ENCODE results near the gene CHEK2.
"Not testable (repeated sequence)": the region's sequence is repeated elsewhere in the genome, so short reads cannot be mapped to it uniquely, and the experiment has no call there.

CHEK2 gene

GRCh38 chr22:28769394-28770085 is 27.9 kb upstream of the CHEK2 start:
- TF ChIP-seq, protein P1, sequence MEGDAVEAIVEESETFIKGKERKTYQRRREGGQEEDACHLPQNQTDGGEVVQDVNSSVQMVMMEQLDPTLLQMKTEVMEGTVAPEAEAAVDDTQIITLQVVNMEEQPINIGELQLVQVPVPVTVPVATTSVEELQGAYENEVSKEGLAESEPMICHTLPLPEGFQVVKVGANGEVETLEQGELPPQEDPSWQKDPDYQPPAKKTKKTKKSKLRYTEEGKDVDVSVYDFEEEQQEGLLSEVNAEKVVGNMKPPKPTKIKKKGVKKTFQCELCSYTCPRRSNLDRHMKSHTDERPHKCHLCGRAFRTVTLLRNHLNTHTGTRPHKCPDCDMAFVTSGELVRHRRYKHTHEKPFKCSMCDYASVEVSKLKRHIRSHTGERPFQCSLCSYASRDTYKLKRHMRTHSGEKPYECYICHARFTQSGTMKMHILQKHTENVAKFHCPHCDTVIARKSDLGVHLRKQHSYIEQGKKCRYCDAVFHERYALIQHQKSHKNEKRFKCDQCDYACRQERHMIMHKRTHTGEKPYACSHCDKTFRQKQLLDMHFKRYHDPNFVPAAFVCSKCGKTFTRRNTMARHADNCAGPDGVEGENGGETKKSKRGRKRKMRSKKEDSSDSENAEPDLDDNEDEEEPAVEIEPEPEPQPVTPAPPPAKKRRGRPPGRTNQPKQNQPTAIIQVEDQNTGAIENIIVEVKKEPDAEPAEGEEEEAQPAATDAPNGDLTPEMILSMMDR (IDR thresholded peaks at IDR 0.05), result no peak

DNA sequence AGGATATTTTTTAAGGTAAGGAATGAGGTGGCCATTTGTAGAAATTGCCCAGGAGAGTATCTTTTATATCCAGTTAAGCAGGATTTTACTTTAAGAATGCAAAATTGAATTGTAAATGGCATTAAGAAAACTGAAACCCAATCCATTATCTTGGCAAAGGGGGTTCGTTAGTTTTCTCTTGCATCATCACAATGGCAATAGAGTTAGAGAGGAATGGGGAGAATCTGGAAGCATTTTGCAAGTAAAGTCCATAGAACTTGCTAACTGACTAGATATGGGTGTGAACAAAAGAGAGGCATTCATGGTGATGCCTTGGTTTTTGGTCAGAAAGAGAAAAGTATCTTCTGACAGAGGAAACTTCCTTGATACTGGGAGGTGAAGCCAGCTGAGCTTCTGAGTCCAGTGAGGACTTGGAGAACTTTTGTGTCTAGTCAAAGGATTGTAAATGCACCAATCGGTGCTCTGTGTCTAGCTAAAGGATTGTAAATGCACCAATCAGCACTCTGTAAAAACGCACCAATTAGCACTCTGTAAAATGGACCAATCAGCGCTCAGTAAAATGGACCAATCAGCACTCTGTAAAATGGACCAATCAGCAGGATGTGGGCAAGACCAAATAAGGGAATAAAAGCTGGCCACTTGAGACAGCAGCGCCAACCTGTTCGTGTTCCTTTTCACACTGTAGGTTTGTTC is 27.2 kb upstream of the CHEK2 start:
- TF ChIP-seq, protein P1 (IDR thresholded peaks at IDR 0.05), result no peak
- Histone ChIP-seq H3K27me3 (no peaks in the 10 kb centered on the region), H3K4me3 (ENCODE audit: low read depth in 1 of 2, low read length in 1 of 2) (no peak overlapping the region), H3K4me1 (ENCODE audit: control insufficient read depth in 1 of 2, insufficient read depth in 1 of 2, low read depth in 1 of 2, low read length in 1 of 2) (peaks cover 11 to 12% of the 10 kb centered on the region in 2 experiments), H3K9me3 (no peaks in the 10 kb centered on the region), H3K27ac (no peak overlapping the region), H3K36me3 (no peaks in the 10 kb centered on the region)

More at GRCh38 chr22:28769394-28770085, 27.9 kb upstream of the CHEK2 start:
- H3K4me1 ChIP-seq (ENCODE audit: control insufficient read depth in 1 of 2, insufficient read depth in 1 of 2, low read depth in 1 of 2, low read length in 1 of 2), result peaks cover 12 to 13% of the 10 kb centered on the region in 2 experiments
- no peaks in the 10 kb centered on the region for H3K36me3 ChIP-seq
- no peak overlapping the region for H3K27ac ChIP-seq
- no peak overlapping the region for H3K4me3 ChIP-seq (ENCODE audit: low read depth in 1 of 2, low read length in 1 of 2)
- H3K9me3 ChIP-seq, result no peaks in the 10 kb centered on the region
- H3K27me3 ChIP-seq, result no peaks in the 10 kb centered on the region

DNA sequence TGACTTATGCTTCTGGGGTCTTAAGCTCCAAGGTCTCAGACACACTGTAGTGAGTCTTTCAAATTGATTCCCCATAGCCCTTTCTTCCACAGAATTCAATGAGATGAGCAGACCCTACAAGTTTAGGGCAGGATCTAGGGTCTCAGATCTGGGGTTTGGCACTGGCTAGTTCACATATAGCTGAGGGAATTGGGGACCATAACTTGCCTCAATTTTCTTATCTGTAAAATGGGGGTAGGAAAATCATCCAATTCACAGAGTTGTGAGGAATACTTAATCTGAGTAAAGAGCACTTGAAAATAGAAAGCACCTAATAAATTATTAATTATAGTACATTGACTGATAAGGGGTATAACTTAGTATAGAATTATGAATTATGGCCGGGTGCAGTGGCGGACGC is 25.0 kb upstream of the CHEK2 start:
- Histone ChIP-seq H3K27ac (no peak overlapping the region), H3K9me3 (no peaks in the 10 kb centered on the region), H3K27me3 (no peaks in the 10 kb centered on the region), H3K4me1 (ENCODE audit: control insufficient read depth in 1 of 2, insufficient read depth in 1 of 2, low read depth in 1 of 2, low read length in 1 of 2) (no peaks in the 10 kb centered on the region), H3K36me3 (no peaks in the 10 kb centered on the region), H3K4me3 (ENCODE audit: low read depth in 1 of 2, low read length in 1 of 2) (no peak overlapping the region)
- TF ChIP-seq, protein P1 (IDR thresholded peaks at IDR 0.05), result no peak

DNA sequence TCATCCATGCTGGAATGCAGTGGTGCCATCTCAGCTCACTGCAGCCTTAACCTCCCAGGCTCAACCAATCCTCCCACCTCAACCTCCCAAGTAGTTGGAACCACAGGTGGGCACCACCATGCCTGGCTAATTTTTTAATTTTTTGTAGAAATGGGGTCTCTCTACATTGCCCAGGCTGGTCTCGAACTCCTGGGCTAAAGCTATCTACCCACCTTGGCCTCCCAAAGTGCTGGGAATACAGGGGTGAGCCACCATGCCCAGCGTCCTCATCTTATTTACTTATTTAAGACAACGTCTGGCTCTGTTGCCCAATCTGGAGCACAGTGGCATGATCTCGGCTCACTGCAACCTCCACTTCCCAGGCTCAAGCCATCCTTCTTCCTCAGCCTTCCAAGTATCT is 20.4 kb upstream of the CHEK2 start:
- not testable (repeated sequence) for H3K4me3 ChIP-seq (ENCODE audit: low read depth in 1 of 2, low read length in 1 of 2); H3K36me3 ChIP-seq; H3K4me1 ChIP-seq (ENCODE audit: control insufficient read depth in 1 of 2, insufficient read depth in 1 of 2, low read depth in 1 of 2, low read length in 1 of 2); H3K27ac ChIP-seq; H3K27me3 ChIP-seq; H3K9me3 ChIP-seq

DNA sequence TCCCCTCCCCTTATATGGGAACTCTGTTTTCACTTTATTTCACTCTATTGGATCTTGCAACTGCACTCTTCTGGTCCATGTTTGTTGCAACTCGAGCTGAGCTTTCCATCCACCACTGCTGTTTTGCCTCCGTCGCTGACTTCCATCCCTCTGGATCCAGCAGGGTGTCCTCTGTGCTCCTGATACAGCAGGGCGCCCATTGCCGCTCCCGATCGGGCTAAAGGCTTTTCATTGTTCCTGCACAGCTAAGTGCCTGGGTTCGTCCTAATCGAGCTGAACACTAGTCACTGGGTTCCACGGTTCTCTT is 19.8 kb upstream of the CHEK2 start:
- no peak overlapping the region for H3K27ac ChIP-seq
- no peaks in the 10 kb centered on the region for H3K27me3 ChIP-seq
- H3K4me3 ChIP-seq (ENCODE audit: low read depth in 1 of 2, low read length in 1 of 2), result no peak overlapping the region
- TF ChIP-seq, protein P1 (IDR thresholded peaks at IDR 0.05), result no peak
- H3K36me3 ChIP-seq, result no peaks in the 10 kb centered on the region
- H3K9me3 ChIP-seq, result no peaks in the 10 kb centered on the region
- H3K4me1 ChIP-seq (ENCODE audit: control insufficient read depth in 1 of 2, insufficient read depth in 1 of 2, low read depth in 1 of 2, low read length in 1 of 2), result no peaks in the 10 kb centered on the region

- H3K4me1 ChIP-seq (ENCODE audit: control insufficient read depth in 1 of 2, insufficient read depth in 1 of 2, low read depth in 1 of 2, low read length in 1 of 2), result no peaks in the 10 kb centered on the region
- H3K27me3 ChIP-seq, result no peaks in the 10 kb centered on the region
- H3K9me3 ChIP-seq, result no peaks in the 10 kb centered on the region
- no peak overlapping the region for H3K27ac ChIP-seq
- H3K36me3 ChIP-seq, result no peaks in the 10 kb centered on the region
- H3K4me3 ChIP-seq (ENCODE audit: low read depth in 1 of 2, low read length in 1 of 2), result no peak overlapping the region
- TF ChIP-seq, protein P1 (IDR thresholded peaks at IDR 0.05), result no peak
Observed at GRCh38 chr22:28759861-28760560, 18.4 kb upstream of the CHEK2 start.

- H3K4me3 ChIP-seq (ENCODE audit: low read depth in 1 of 2, low read length in 1 of 2); H3K9me3 ChIP-seq; H3K4me1 ChIP-seq (ENCODE audit: control insufficient read depth in 1 of 2, insufficient read depth in 1 of 2, low read depth in 1 of 2, low read length in 1 of 2); H3K27me3 ChIP-seq; H3K36me3 ChIP-seq; H3K27ac ChIP-seq: not testable (repeated sequence)
Observed at GRCh38 chr22:28754512-28754911, 12.9 kb upstream of the CHEK2 start.

All from neutrophil (primary cell).